Keratinocyte (primary cell): ENCODE measurements around the gene RIC1. TPM values are rescaled to one million over a fixed set of nuclear protein-coding genes. Genes with fewer than 3 reads are reported as not detected.
A peak's percentile ranks its signal among the peaks of the same experiment; 100 is the strongest.

Source experiments
- DNase-seq: peaks from one replicate; pipeline ENCODE4 v3.0.0-alpha.2; 2011; ENCODE audit warnings: low read depth, missing footprints, low spot score
- FAIRE-seq: peaks from 2 replicates; lab custom pipeline; 2011; peaks lifted over from hg19 to GRCh38; lab: Jason Lieb, UNC
- H2AFZ ChIP-seq: 2 replicates; pipeline ENCODE4 v1.6.0; 2012; ENCODE audit warnings: low read length, control low read depth, inconsistent platforms; ENCODE audit not compliant: control insufficient read depth
- H3K27ac ChIP-seq: 2 replicates; pipeline ENCODE4 v1.5.1; 2011; ENCODE audit warnings: low read length; ENCODE audit not compliant: control insufficient read depth, insufficient read depth
- H3K27me3 ChIP-seq: 3 replicates; pipeline ENCODE4 v1.6.0; 2011; ENCODE audit warnings: low read length; ENCODE audit not compliant: control insufficient read depth, insufficient read depth; ENCODE audit errors: extremely low read depth
- H3K36me3 ChIP-seq, 2 experiments: 2 replicates in 1 of 2; 3 replicates in 1 of 2; pipeline ENCODE4 v1.5.1; 2011; ENCODE audit warnings: low read length in 2 of 2, mild to moderate bottlenecking in 1 of 2; ENCODE audit not compliant: control insufficient read depth in 2 of 2, insufficient read depth in 2 of 2; ENCODE audit errors: extremely low read depth in 1 of 2
- H3K4me1 ChIP-seq: 3 replicates; pipeline ENCODE4 v1.5.1; 2011; ENCODE audit warnings: low read length; ENCODE audit not compliant: control insufficient read depth, insufficient read depth; ENCODE audit errors: extremely low read depth
- H3K4me2 ChIP-seq: 3 replicates; pipeline ENCODE4 v1.6.0; 2011; ENCODE audit warnings: low read depth, low read length; ENCODE audit not compliant: control insufficient read depth, insufficient read depth; ENCODE audit errors: extremely low read depth
- H3K4me3 ChIP-seq, 3 experiments: fragments of 200-600 bp in 1 of 3; sonication (generic) in 1 of 3; 2 replicates in 2 of 3; 3 replicates in 1 of 3; pipeline ENCODE4 v1.5.1; 2011 to 2016; ENCODE audit warnings: low read length in 3 of 3, mild to moderate bottlenecking in 3 of 3, control low read depth in 2 of 3, inconsistent platforms in 1 of 3, low read depth in 1 of 3, mixed read lengths in 1 of 3, mixed run types in 1 of 3, moderate library complexity in 1 of 3; ENCODE audit not compliant: control insufficient read depth in 2 of 3, insufficient read depth in 2 of 3; ENCODE audit errors: extremely low read depth in 1 of 3
- H3K79me2 ChIP-seq: 2 replicates; pipeline ENCODE4 v1.6.0; 2012; ENCODE audit warnings: low read length; ENCODE audit not compliant: control insufficient read depth, insufficient read depth
- H3K9ac ChIP-seq: 3 replicates; pipeline ENCODE4 v1.6.0; 2011; ENCODE audit warnings: low read length; ENCODE audit not compliant: control insufficient read depth, insufficient read depth; ENCODE audit errors: extremely low read depth
- H3K9me1 ChIP-seq: 3 replicates; pipeline ENCODE4 v1.6.0; 2011; ENCODE audit warnings: low read length; ENCODE audit not compliant: control insufficient read depth, insufficient read depth; ENCODE audit errors: extremely low read depth
- H3K9me3 ChIP-seq: 2 replicates; pipeline ENCODE4 v1.5.1; 2012; ENCODE audit warnings: low read depth, low read length; ENCODE audit not compliant: control insufficient read depth
- H4K20me1 ChIP-seq: 3 replicates; pipeline ENCODE4 v1.6.0; 2011; ENCODE audit warnings: low read length; ENCODE audit not compliant: control insufficient read depth, insufficient read depth; ENCODE audit errors: extremely low read depth
- CTCF ChIP-seq, 3 experiments: IDR thresholded peaks in 1 of 3; conservative IDR thresholded peaks in 1 of 3; optimal IDR thresholded peaks in 1 of 3; 2 replicates in 2 of 3; 3 replicates in 1 of 3; pipeline versions ENCODE3 to v1.5.1; 2011; ENCODE audit warnings: low read length in 3 of 3, mild to moderate bottlenecking in 3 of 3, moderate library complexity in 2 of 3, control low read depth in 1 of 3, inconsistent platforms in 1 of 3; ENCODE audit not compliant: insufficient read depth in 2 of 3; ENCODE audit errors: extremely low read depth in 1 of 3
- EZH2 ChIP-seq: IDR thresholded peaks from one replicate; pipeline ENCODE4 v1.6.1; 2012; ENCODE audit warnings: inconsistent platforms, mild to moderate bottlenecking, low read length, moderate library complexity
- dilution Hi-C: fragments of 300-500 bp; cut with MboI; formaldehyde crosslinking; loops from one replicate; pipeline ENCODE4 v1.7.0; 2020; ENCODE audit warnings: low sequenced_read_pairs; ENCODE audit not compliant: extremely low pct_ligation_motif_present
- polyA plus RNA-seq, 5 experiments: library from polyadenylated mRNA; depleted of rRNA in 3 of 5; stranded (reverse) in 3 of 5; stranded (forward) in 1 of 5; unstranded in 1 of 5; fragments of >200 nt; gene quantifications; 1 replicate in 1 of 5; 2 replicates in 3 of 5; 3 replicates in 1 of 5; pipeline versions ENCODE4 v1.2.1 to v1.2.3, GENCODE V29; 2011 to 2012; ENCODE audit warnings: missing spikeins in 2 of 5, low read depth in 1 of 5, low replicate concordance in 1 of 5

Gene RIC1
- polyA plus RNA-seq, 1 donor (not counting 4 experiments of a cell fraction or from before 2014, with no cell fraction given), result 20.5 TPM

GRCh38 chr9:5793812-5794211 lies 164.9 kb downstream of the RIC1 start:
- peak; percentile 43 for FAIRE-seq
- no peaks in the 10 kb centered on the region for H4K20me1 ChIP-seq
- H3K36me3 ChIP-seq, result peaks cover 0 to 3% of the 10 kb centered on the region in 2 experiments
- no peaks in the 10 kb centered on the region for H3K27me3 ChIP-seq
- no peak for TF ChIP-seq EZH2
- TF ChIP-seq CTCF (optimal IDR thresholded peaks at IDR 0.05 in 1 of 3, IDR thresholded peaks at IDR 0.05 in 1 of 3, conservative IDR thresholded peaks at IDR 0.05 in 1 of 3; ENCODE audit: extremely low read depth in 1 of 3, insufficient read depth in 2 of 3, low read length in 3 of 3), result no peak
- no peak overlapping the region for H3K27ac ChIP-seq
- no peak overlapping the region for H2AFZ ChIP-seq
- DNase-seq, result no peak
- H3K4me2 ChIP-seq, result no peak overlapping the region
- dilution Hi-C loops, result no loop called here
- H3K9me3 ChIP-seq, result no peaks in the 10 kb centered on the region
- H3K9ac ChIP-seq, result no peak overlapping the region
- no peaks in the 10 kb centered on the region for H3K4me1 ChIP-seq
- H3K4me3 ChIP-seq, result no peak overlapping the region
- H3K9me1 ChIP-seq, result no peaks in the 10 kb centered on the region
- no peaks in the 10 kb centered on the region for H3K79me2 ChIP-seq

DNA sequence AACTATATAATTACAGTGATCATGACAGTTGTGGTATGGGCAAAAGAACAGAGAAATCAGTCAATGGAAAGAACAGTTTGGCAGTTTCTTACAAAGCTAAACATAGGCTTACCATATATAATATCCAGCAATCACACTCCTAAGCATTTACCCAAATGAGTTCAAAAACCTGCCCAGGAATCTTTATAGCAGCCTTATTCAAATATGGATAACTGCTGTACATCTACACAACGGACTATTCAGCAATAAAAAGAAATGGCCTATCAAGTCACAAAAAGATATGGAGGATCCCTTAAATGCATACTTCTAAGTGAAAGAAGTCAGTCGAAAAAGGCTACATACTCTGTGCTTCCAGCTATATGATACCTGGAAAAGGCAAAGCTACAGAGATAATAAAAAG lies 167.4 kb downstream of the RIC1 start:
- Histone ChIP-seq H3K36me3 (peaks cover 0 to under 1% of the 10 kb centered on the region in 2 experiments), H3K4me3 (no peak overlapping the region), H3K4me2 (no peak overlapping the region), H3K4me1 (no peaks in the 10 kb centered on the region), H3K79me2 (no peaks in the 10 kb centered on the region), H3K9me1 (no peaks in the 10 kb centered on the region), H3K9ac (no peak overlapping the region), H4K20me1 (no peaks in the 10 kb centered on the region), H3K27ac (no peak overlapping the region), H2AFZ (no peak overlapping the region), H3K9me3 (no peaks in the 10 kb centered on the region), H3K27me3 (no peaks in the 10 kb centered on the region)
- dilution Hi-C loops, result no loop called here
- no peak for TF ChIP-seq EZH2
- no peak for DNase-seq
- FAIRE-seq, result no peak

DNA sequence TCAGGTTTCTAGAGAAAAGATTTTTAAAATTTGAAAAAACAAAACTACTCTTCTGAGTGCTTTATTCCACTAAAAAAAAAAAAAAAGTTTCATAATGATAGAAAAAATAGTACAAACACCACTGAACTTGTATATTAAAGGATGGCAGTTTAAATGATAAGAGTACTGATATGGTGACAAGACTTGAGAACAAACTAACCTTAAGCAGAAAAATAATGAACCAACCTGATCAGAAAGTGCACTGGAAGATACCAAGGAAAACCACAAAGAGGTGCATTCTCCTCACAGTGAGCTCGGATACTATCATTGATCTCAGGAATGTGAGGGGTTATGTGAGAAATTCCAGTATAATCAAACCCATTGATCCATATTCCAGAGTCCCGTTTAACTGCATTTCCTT lies 169.7 kb downstream of the RIC1 start:
- dilution Hi-C loops, result no loop called here
- no peaks in the 10 kb centered on the region for H4K20me1 ChIP-seq
- no peak overlapping the region for H2AFZ ChIP-seq
- H3K79me2 ChIP-seq, result no peaks in the 10 kb centered on the region
- no peak overlapping the region for H3K4me3 ChIP-seq
- TF ChIP-seq CTCF (optimal IDR thresholded peaks at IDR 0.05 in 1 of 3, IDR thresholded peaks at IDR 0.05 in 1 of 3, conservative IDR thresholded peaks at IDR 0.05 in 1 of 3; ENCODE audit: extremely low read depth in 1 of 3, insufficient read depth in 2 of 3, low read length in 3 of 3) (no peak), EZH2 (no peak)
- no peaks in the 10 kb centered on the region for H3K27me3 ChIP-seq
- no peak for FAIRE-seq
- no peaks in the 10 kb centered on the region for H3K9me3 ChIP-seq
- no peak overlapping the region for H3K9ac ChIP-seq
- H3K4me2 ChIP-seq, result no peak overlapping the region
- H3K4me1 ChIP-seq, result no peaks in the 10 kb centered on the region
- H3K36me3 ChIP-seq, result peaks cover 0 to 1% of the 10 kb centered on the region in 2 experiments
- H3K27ac ChIP-seq, result no peak overlapping the region
- no peaks in the 10 kb centered on the region for H3K9me1 ChIP-seq
- no peak for DNase-seq
